ENCODE measurements around the gene CTNND2. TPM values are rescaled to one million over a fixed set of nuclear protein-coding genes. Genes with fewer than 3 reads are reported as not detected.

The CTNND2 gene
- total RNA-seq, 1 experiment from 2014 or later: 1.6 TPM

GRCh38 chr5:11520241-11520930 is 383.9 kb downstream of the CTNND2 start:
- no peak for DNase-seq (ENCODE audit: low spot score)

GRCh38 chr5:11519236-11519635 is 385.0 kb downstream of the CTNND2 start:
- DNase-seq (ENCODE audit: low spot score): no peak

GRCh38 chr5:11518676-11519075 is 385.6 kb downstream of the CTNND2 start:
- DNase-seq (ENCODE audit: low spot score): no peak

- DNase-seq (ENCODE audit: low spot score): no peak
Measured at GRCh38 chr5:11514705-11515432, 389.4 kb downstream of the CTNND2 start.

GRCh38 chr5:11511878-11512277 is 392.4 kb downstream of the CTNND2 start:
- no peak for DNase-seq (ENCODE audit: low spot score)

GRCh38 chr5:11510889-11511288 is 393.4 kb downstream of the CTNND2 start:
- DNase-seq (ENCODE audit: low spot score): no peak

GRCh38 chr5:11509793-11510192 is 394.5 kb downstream of the CTNND2 start:
- no peak for DNase-seq (ENCODE audit: low spot score)

GRCh38 chr5:11507156-11507910 is 396.9 kb downstream of the CTNND2 start:
- DNase-seq (ENCODE audit: low spot score): no peak

- DNase-seq (ENCODE audit: low spot score): peak; percentile 65
Measured at GRCh38 chr5:11504886-11505193, 399.4 kb downstream of the CTNND2 start.

GRCh38 chr5:11504065-11504885 is 400.0 kb downstream of the CTNND2 start:
- DNase-seq (ENCODE audit: low spot score): no peak

GRCh38 chr5:11502783-11503182 is 401.5 kb downstream of the CTNND2 start:
- DNase-seq (ENCODE audit: low spot score): no peak

GRCh38 chr5:11497651-11498050 is 406.6 kb downstream of the CTNND2 start:
- no peak for DNase-seq (ENCODE audit: low spot score)

- DNase-seq (ENCODE audit: low spot score): no peak
Measured at GRCh38 chr5:11496137-11496719, 408.0 kb downstream of the CTNND2 start.

GRCh38 chr5:11494340-11494739 is 409.9 kb downstream of the CTNND2 start:
- no peak for DNase-seq (ENCODE audit: low spot score)

GRCh38 chr5:11491404-11492075 is 412.7 kb downstream of the CTNND2 start:
- DNase-seq (ENCODE audit: low spot score): no peak

GRCh38 chr5:11483630-11484029 is 420.6 kb downstream of the CTNND2 start:
- DNase-seq (ENCODE audit: low spot score): no peak

- DNase-seq (ENCODE audit: low spot score): no peak
Measured at GRCh38 chr5:11482011-11482410, 422.2 kb downstream of the CTNND2 start.

- peak; percentile 40 for DNase-seq (ENCODE audit: low spot score)
Measured at GRCh38 chr5:11477786-11478185, 426.5 kb downstream of the CTNND2 start.

- no peak for DNase-seq (ENCODE audit: low spot score)
Measured at GRCh38 chr5:11476866-11477265, 427.4 kb downstream of the CTNND2 start.

GRCh38 chr5:11468334-11469039 is 435.8 kb downstream of the CTNND2 start:
- no peak for DNase-seq (ENCODE audit: low spot score)

All from H4 (cell line).